Stimulated activated CD4-positive, alpha-beta T cell treated with anti-CD3 and anti-CD28 coated beads, Interleukin-1b, Interleukin-23, amount 100 ng/mL, for 4 hours (primary cell): ENCODE measurements around the gene FXYD6.

Experiments used
- DNase-seq, 2 donors: peaks; one replicate each; pipeline ENCODE4 v3.0.0-alpha.2; 2020; ENCODE audit warnings: low read depth in 2 of 2

The FXYD6 gene

GRCh38 chr11:117792992-117793391, 83.5 kb downstream of the FXYD6 start:
- DNase-seq: no peak

GRCh38 chr11:117792241-117792640, 84.2 kb downstream of the FXYD6 start:
- no peak for DNase-seq

GRCh38 chr11:117790279-117790678, 86.2 kb downstream of the FXYD6 start:
- no peak for DNase-seq

GRCh38 chr11:117789241-117789640, 87.2 kb downstream of the FXYD6 start:
- no peak for DNase-seq
